ENCODE results near the gene TMEM181.
"Not testable (repeated sequence)": the region's sequence is repeated elsewhere in the genome, so short reads cannot be mapped to it uniquely, and the experiment has no call there.

TMEM181 gene

GRCh38 chr6:158559895-158560835 lies at the start of gene TMEM181:
Gene TMEM181 (plus strand): TSS chr6:158560091. CDS start chr6:158560225, 134 bp downstream.
- DNase-seq = peak; percentile 60

- DNase-seq = no peak
Observed at GRCh38 chr6:158512809-158513208, 47.1 kb upstream of the TMEM181 start.

- DNase-seq = no peak
Observed at GRCh38 chr6:158514176-158514575, 45.7 kb upstream of the TMEM181 start.

- no peak for DNase-seq
Observed at GRCh38 chr6:158514991-158515390, 44.9 kb upstream of the TMEM181 start.

- no peak for DNase-seq
Observed at GRCh38 chr6:158516098-158516497, 43.8 kb upstream of the TMEM181 start.

GRCh38 chr6:158517038-158517437 lies 42.9 kb upstream of the TMEM181 start:
- DNase-seq = no peak

- no peak for DNase-seq
Observed at GRCh38 chr6:158517581-158517980, 42.3 kb upstream of the TMEM181 start.

GRCh38 chr6:158518191-158519127 lies 41.4 kb upstream of the TMEM181 start:
- DNase-seq = peak; percentile 71

GRCh38 chr6:158519300-158519699 lies 40.6 kb upstream of the TMEM181 start:
- no peak for DNase-seq

- no peak for DNase-seq
Observed at GRCh38 chr6:158519761-158520160, 40.1 kb upstream of the TMEM181 start.

GRCh38 chr6:158520975-158521374 lies 38.9 kb upstream of the TMEM181 start:
- not testable (repeated sequence) for DNase-seq

GRCh38 chr6:158521759-158522158 lies 38.1 kb upstream of the TMEM181 start:
- DNase-seq = no peak

- no peak for DNase-seq
Observed at GRCh38 chr6:158522616-158523015, 37.3 kb upstream of the TMEM181 start.

GRCh38 chr6:158524311-158524710 lies 35.6 kb upstream of the TMEM181 start:
- no peak for DNase-seq

- not testable (repeated sequence) for DNase-seq
Observed at GRCh38 chr6:158527858-158528257, 32.0 kb upstream of the TMEM181 start.

GRCh38 chr6:158528826-158529225 lies 31.1 kb upstream of the TMEM181 start:
- DNase-seq = no peak

- DNase-seq = no peak
Observed at GRCh38 chr6:158529629-158530028, 30.3 kb upstream of the TMEM181 start.

GRCh38 chr6:158531566-158531965 lies 28.3 kb upstream of the TMEM181 start:
- no peak for DNase-seq

- DNase-seq = no peak
Observed at GRCh38 chr6:158531970-158532369, 27.9 kb upstream of the TMEM181 start.

GRCh38 chr6:158536084-158536890 lies 23.6 kb upstream of the TMEM181 start:
- peak; percentile 72 for DNase-seq

GRCh38 chr6:158536891-158537798 lies 22.7 kb upstream of the TMEM181 start:
- DNase-seq = peak; percentile 72
